PC-9 (cell line): ENCODE measurements around the gene TBC1D22B.
A peak's percentile ranks its signal among the peaks of the same experiment; 100 is the strongest.

Source experiments
- EZH2 ChIP-seq: fragments of 200-600 bp; sonication (generic); IDR thresholded peaks from 2 replicates; pipeline ENCODE4 v1.8.0; 2017; ENCODE audit warnings: antibody characterized with exemption, low read depth
- TF ChIP-seq, protein P1 (sequence below): fragments of 200-600 bp; sonication (generic); conservative IDR thresholded peaks from 2 replicates; pipeline ENCODE4 v1.6.1; 2017; ENCODE audit warnings: mixed run types, antibody characterized with exemption, mild to moderate bottlenecking, moderate library complexity

DNA sequence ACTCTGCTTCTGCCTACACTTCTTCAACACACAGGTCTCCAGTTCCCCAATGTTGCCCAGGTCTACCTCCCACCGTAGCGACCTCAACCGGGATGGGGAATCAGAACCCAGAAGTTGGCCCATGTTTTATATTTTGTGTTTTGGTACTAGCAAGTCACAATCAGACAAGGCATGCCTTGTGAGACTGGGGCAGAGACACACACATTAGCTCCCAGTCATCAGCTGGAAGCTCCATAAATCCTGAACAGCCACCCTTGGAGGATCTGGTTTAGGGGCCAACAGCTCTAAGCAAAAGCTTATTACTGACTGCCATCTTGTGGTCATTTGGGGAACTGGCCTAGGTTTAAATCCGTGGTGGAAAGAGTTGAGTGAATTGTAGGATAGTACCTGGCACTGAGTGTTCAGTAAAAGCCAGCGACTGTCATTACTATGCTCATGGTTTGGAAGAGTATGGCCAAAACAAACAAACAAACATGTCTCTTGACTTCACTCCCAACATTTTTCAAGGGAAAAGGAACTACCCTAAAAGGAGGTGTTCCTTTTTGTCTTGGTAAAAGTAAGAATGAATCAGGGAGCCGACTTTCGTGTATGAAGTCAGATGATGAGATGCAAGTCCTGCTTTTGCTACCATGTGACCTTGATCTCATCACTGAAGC is 47.1 kb upstream of the TBC1D22B start:
- TF ChIP-seq, protein P1, sequence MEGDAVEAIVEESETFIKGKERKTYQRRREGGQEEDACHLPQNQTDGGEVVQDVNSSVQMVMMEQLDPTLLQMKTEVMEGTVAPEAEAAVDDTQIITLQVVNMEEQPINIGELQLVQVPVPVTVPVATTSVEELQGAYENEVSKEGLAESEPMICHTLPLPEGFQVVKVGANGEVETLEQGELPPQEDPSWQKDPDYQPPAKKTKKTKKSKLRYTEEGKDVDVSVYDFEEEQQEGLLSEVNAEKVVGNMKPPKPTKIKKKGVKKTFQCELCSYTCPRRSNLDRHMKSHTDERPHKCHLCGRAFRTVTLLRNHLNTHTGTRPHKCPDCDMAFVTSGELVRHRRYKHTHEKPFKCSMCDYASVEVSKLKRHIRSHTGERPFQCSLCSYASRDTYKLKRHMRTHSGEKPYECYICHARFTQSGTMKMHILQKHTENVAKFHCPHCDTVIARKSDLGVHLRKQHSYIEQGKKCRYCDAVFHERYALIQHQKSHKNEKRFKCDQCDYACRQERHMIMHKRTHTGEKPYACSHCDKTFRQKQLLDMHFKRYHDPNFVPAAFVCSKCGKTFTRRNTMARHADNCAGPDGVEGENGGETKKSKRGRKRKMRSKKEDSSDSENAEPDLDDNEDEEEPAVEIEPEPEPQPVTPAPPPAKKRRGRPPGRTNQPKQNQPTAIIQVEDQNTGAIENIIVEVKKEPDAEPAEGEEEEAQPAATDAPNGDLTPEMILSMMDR = peak; percentile 96
- no peak for TF ChIP-seq EZH2
